Measurements from ENCODE around the gene YPEL5.

The YPEL5 gene

GRCh38 chr2:30206461-30207430 lies 59.9 kb downstream of the YPEL5 start:
- DNase-seq (ENCODE audit: low read depth) = no peak

DNA sequence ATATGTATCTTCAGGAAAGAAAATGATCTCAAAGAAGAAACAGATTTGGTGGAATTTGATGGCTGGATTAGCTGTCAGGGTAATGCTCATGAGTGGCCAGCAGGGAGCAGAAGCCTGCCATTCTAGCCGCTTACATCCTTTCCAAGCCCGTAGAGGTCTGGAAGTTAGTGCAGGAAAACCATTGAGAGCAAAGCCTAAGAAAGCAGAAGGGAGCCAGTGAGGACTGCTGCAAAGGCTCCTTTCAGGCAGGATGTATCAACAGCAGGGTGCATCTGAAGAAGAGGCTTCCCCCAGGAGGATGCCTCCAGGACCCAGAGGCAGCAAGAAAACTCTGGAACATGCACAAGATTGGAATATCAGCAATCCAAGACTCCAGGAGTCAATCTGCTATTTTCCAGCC lies 61.6 kb downstream of the YPEL5 start:
- peak; percentile 58 for DNase-seq (ENCODE audit: low read depth)

GRCh38 chr2:30209227-30209626 lies 62.4 kb downstream of the YPEL5 start:
- DNase-seq (ENCODE audit: low read depth) = no peak
